IgD-negative memory B cell (primary cell): Measurements from ENCODE around the gene TAP2. TPM values are rescaled to one million over a fixed set of nuclear protein-coding genes. Genes with fewer than 3 reads are reported as not detected.

Experiments
- H3K27ac Mint-ChIP-seq, 3 donors: one replicate each; pipeline ENCODE4 v1.8.0; 2020 to 2022; ENCODE audit warnings: mild to moderate bottlenecking in 3 of 3, mixed read lengths in 3 of 3, moderate library complexity in 1 of 3
- H3K27me3 Mint-ChIP-seq: one replicate; pipeline ENCODE4 v1.8.0; 2021; ENCODE audit warnings: mixed read lengths
- H3K36me3 Mint-ChIP-seq: one replicate; pipeline ENCODE4 v1.8.0; 2020; ENCODE audit warnings: mild to moderate bottlenecking, mixed read lengths
- H3K4me1 Mint-ChIP-seq, 3 donors: one replicate each; pipeline ENCODE4 v1.8.0; 2020 to 2022; ENCODE audit warnings: mixed read lengths in 3 of 3, mild to moderate bottlenecking in 1 of 3
- H3K4me3 Mint-ChIP-seq, 4 donors: one replicate each; pipeline ENCODE4 v1.8.0; 2020 to 2022; ENCODE audit warnings: mild to moderate bottlenecking in 4 of 4, mixed read lengths in 4 of 4, moderate library complexity in 3 of 4
- H3K9me3 Mint-ChIP-seq, 3 donors: one replicate each; pipeline ENCODE4 v1.8.0; 2020 to 2021; ENCODE audit warnings: mixed read lengths in 3 of 3, mild to moderate bottlenecking in 1 of 3
- polyA plus RNA-seq: library from polyadenylated mRNA; unstranded; fragments of 300-500 nt; fragmentation: Illumina TruSeq; gene quantifications from one replicate; pipeline ENCODE4 v1.2.3, GENCODE V29; 2021

TAP2 gene
- polyA plus RNA-seq, 1 donor from 2014 or later, result 26.8 TPM

- Mint-ChIP-seq H3K36me3 (peaks cover 33% of the 10 kb centered on the region), H3K27ac (peak overlapping the region; percentile 80 to 98 (median 90)), H3K4me3 (peak overlapping the region; percentile 58 to 100 (median 78)), H3K9me3 (peaks cover 0 to 2% (median 0%) of the 10 kb centered on the region in 3 donors), H3K4me1 (peaks cover 59 to 62% (median 61%) of the 10 kb centered on the region in 3 donors), H3K27me3 (no peaks in the 10 kb centered on the region)
Measured at GRCh38 chr6:32847795-32848194, 9.3 kb upstream of the TAP2 start.

DNA sequence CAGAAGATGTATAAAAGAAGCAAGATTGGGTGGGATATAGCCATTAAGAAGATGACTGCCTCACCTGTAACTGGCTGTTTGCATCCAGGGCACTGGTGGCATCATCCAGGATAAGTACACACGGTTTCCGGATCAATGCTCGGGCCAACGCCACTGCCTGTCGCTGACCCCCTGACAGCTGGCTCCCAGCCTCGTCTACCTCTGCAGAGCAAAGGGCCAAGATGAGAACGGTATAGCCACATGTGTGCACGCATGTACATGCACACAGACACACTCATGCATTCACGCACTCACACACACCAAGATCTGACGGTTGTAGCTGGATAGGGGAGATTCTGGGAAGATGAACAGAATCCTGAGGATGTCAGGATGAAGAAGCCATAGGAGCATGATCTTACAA lies 8.5 kb upstream of the TAP2 start:
- peaks cover 58 to 68% (median 60%) of the 10 kb centered on the region in 3 donors for H3K4me1 Mint-ChIP-seq
- H3K36me3 Mint-ChIP-seq, result peaks cover 35% of the 10 kb centered on the region
- peaks cover 0 to 2% (median 0%) of the 10 kb centered on the region in 3 donors for H3K9me3 Mint-ChIP-seq
- H3K4me3 Mint-ChIP-seq, result peak overlapping the region; percentile 62 to 100 (median 97)
- H3K27me3 Mint-ChIP-seq, result no peaks in the 10 kb centered on the region
- peak overlapping the region in 2 of 3 donors; percentile 98 to 100 for H3K27ac Mint-ChIP-seq

- Mint-ChIP-seq H3K4me3 (peak overlapping the region; percentile 95 to 100 (median 97)), H3K4me1 (peaks cover 55 to 69% (median 57%) of the 10 kb centered on the region in 3 donors), H3K27ac (peak overlapping the region; percentile 98 to 100 (median 100)), H3K9me3 (peaks cover 0 to 2% (median 0%) of the 10 kb centered on the region in 3 donors), H3K27me3 (no peaks in the 10 kb centered on the region), H3K36me3 (peaks cover 31% of the 10 kb centered on the region)
Measured at GRCh38 chr6:32845384-32845884, 6.9 kb upstream of the TAP2 start.

- peaks cover 57 to 70% (median 59%) of the 10 kb centered on the region in 3 donors for H3K4me1 Mint-ChIP-seq
- peak overlapping the region; percentile 98 to 100 (median 100) for H3K27ac Mint-ChIP-seq
- peak overlapping the region; percentile 95 to 100 (median 97) for H3K4me3 Mint-ChIP-seq
- H3K36me3 Mint-ChIP-seq, result peaks cover 31% of the 10 kb centered on the region
- peaks cover 0 to 2% (median 0%) of the 10 kb centered on the region in 3 donors for H3K9me3 Mint-ChIP-seq
- H3K27me3 Mint-ChIP-seq, result no peaks in the 10 kb centered on the region
Measured at GRCh38 chr6:32844839-32845383, 6.4 kb upstream of the TAP2 start.

DNA sequence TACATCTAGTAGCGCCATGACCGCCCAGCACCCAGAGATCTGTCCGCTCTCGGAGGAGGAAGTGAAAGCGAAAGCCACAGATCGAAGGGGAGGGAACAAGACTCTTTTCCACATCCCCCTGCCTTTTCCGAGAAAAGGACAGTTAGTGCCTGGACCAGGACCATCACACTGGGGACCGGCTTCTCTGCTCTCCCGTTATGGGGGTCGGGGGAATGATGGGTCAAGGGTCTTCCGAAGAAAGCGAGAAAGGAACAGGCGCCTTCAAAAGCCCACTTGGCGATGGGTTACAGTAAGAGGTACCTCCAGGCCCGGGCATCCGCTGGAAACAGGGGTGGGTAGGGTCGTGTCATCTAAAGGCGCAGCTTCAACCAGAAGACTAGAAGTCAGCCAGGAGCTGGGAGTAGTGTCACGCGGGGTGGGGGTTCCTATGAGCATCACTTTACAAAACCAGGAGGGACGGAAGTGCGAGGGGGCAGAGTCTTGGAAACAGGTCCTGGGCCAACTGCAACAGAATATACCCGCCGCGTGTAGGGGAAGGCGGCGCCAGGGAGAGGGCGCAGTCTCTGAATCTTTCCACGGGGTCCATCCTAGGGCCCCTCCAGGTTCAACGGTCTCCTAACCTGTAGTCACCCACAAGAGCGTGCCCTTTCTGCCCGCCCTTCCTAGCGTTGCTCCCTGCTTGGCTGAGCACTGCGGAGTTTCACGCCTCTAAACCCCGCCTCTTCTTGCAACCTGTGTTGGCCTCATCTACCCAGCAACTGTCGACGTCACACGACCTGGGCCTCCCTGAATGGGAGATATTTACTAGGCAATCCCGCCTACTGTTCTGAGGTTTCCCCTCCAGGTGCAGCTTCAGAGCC lies 5.7 kb upstream of the TAP2 start, which contains the start of gene PSMB8:
Gene PSMB8 (minus strand): TSS at position 69 of the 860 bp plus-strand sequence. CDS start 51 bp downstream, at position 18.
- H3K36me3 Mint-ChIP-seq, result peaks cover 30% of the 10 kb centered on the region
- H3K27ac Mint-ChIP-seq, result peak within 1 kb of the TSS; percentile 98 to 100 (median 100)
- peaks cover 0 to 2% (median 0%) of the 10 kb centered on the region in 3 donors for H3K9me3 Mint-ChIP-seq

GRCh38 chr6:32843331-32843978 lies 4.9 kb upstream of the TAP2 start:
- Mint-ChIP-seq H3K27ac (peak overlapping the region; percentile 98 to 100 (median 100)), H3K27me3 (no peaks in the 10 kb centered on the region), H3K9me3 (peaks cover 0 to under 1% (median 0%) of the 10 kb centered on the region in 3 donors), H3K4me1 (peaks cover 55 to 68% (median 57%) of the 10 kb centered on the region in 3 donors), H3K4me3 (peak overlapping the region; percentile 95 to 100 (median 97)), H3K36me3 (peaks cover 26% of the 10 kb centered on the region)

More for the DNA sequence above, 5.7 kb upstream of the TAP2 start, which contains the start of gene PSMB8:
- peaks cover 58 to 72% (median 60%) of the 10 kb centered on the region in 3 donors for H3K4me1 Mint-ChIP-seq
- H3K4me3 Mint-ChIP-seq, result peak within 1 kb of the TSS; percentile 95 to 100 (median 97)
- H3K27me3 Mint-ChIP-seq, result no peaks in the 10 kb centered on the region

- H3K27ac Mint-ChIP-seq, result peak overlapping the region; percentile 94 to 100 (median 98)
- peaks cover 20% of the 10 kb centered on the region for H3K36me3 Mint-ChIP-seq
- peak overlapping the region; percentile 95 to 100 (median 97) for H3K4me3 Mint-ChIP-seq
- no peaks in the 10 kb centered on the region for H3K9me3 Mint-ChIP-seq
- peaks cover 50 to 61% (median 51%) of the 10 kb centered on the region in 3 donors for H3K4me1 Mint-ChIP-seq
- H3K27me3 Mint-ChIP-seq, result no peaks in the 10 kb centered on the region
Measured at GRCh38 chr6:32842690-32843089, 4.2 kb upstream of the TAP2 start.

DNA sequence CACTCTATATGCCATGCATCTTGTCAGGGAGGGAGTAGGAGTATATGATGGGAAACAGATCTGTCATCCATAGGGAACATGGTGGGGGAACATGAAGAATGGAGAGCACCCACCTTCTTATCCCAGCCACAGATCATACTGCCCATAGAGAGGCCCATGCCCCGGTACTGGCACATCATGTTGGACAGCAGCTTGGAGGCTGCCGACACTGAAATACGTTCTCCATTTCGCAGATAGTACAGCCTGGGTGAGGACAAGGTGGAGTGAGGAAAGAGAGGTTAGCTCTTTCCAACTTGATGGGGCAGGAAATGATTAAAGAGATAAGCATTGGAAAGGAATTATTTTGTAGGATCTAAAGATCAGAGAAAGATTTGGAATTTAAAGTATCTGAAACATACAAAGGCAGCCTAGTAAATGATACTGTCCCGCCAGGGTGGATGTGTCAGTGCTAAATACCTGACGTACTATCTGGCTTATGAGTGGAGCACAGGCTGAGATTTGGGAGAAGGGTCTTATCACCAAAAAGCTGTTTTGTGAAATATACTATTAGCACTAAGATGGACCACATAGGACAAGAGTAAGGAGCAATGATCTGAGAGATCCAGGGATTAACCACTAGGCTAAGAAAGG lies 3.6 kb upstream of the TAP2 start:
- Mint-ChIP-seq H3K4me1 (peaks cover 48 to 60% (median 54%) of the 10 kb centered on the region in 3 donors), H3K27me3 (no peaks in the 10 kb centered on the region), H3K27ac (peak overlapping the region; percentile 45 to 98 (median 94)), H3K36me3 (peaks cover 20% of the 10 kb centered on the region), H3K9me3 (no peaks in the 10 kb centered on the region), H3K4me3 (peak overlapping the region; percentile 95 to 100 (median 97))

GRCh38 chr6:32840604-32841246 lies 2.2 kb upstream of the TAP2 start:
- peaks cover 21% of the 10 kb centered on the region for H3K36me3 Mint-ChIP-seq
- H3K27me3 Mint-ChIP-seq, result no peaks in the 10 kb centered on the region
- no peaks in the 10 kb centered on the region for H3K9me3 Mint-ChIP-seq
- peak overlapping the region; percentile 48 to 95 (median 82) for H3K4me3 Mint-ChIP-seq
- H3K27ac Mint-ChIP-seq, result peak overlapping the region; percentile 95 to 98 (median 96)
- peaks cover 51 to 61% (median 59%) of the 10 kb centered on the region in 3 donors for H3K4me1 Mint-ChIP-seq

- Mint-ChIP-seq H3K36me3 (peaks cover 15% of the 10 kb centered on the region), H3K4me3 (peak overlapping the region in 2 of 4 donors; percentile 22 to 95), H3K27me3 (no peaks in the 10 kb centered on the region), H3K4me1 (peaks cover 46 to 63% (median 57%) of the 10 kb centered on the region in 3 donors), H3K9me3 (no peaks in the 10 kb centered on the region), H3K27ac (peak overlapping the region; percentile 95 to 98 (median 97))
Measured at GRCh38 chr6:32839356-32839755, 817 bp upstream of the TAP2 start.

- H3K36me3 Mint-ChIP-seq, result peaks cover 10% of the 10 kb centered on the region
- peak overlapping the region; percentile 95 to 98 (median 97) for H3K27ac Mint-ChIP-seq
- H3K9me3 Mint-ChIP-seq, result no peaks in the 10 kb centered on the region
- H3K4me3 Mint-ChIP-seq, result peak overlapping the region; percentile 91 to 98 (median 95)
- H3K27me3 Mint-ChIP-seq, result no peaks in the 10 kb centered on the region
- H3K4me1 Mint-ChIP-seq, result peaks cover 49 to 62% (median 62%) of the 10 kb centered on the region in 3 donors
Measured at GRCh38 chr6:32837651-32838113, 857 bp downstream of the TAP2 start.

GRCh38 chr6:32836873-32837272 lies 1.7 kb downstream of the TAP2 start:
- Mint-ChIP-seq H3K36me3 (peaks cover 8% of the 10 kb centered on the region), H3K9me3 (no peaks in the 10 kb centered on the region), H3K4me3 (peak overlapping the region; percentile 91 to 98 (median 95)), H3K27ac (peak overlapping the region in 2 of 3 donors; percentile 84 to 98), H3K27me3 (no peaks in the 10 kb centered on the region), H3K4me1 (peaks cover 43 to 56% (median 55%) of the 10 kb centered on the region in 3 donors)

DNA sequence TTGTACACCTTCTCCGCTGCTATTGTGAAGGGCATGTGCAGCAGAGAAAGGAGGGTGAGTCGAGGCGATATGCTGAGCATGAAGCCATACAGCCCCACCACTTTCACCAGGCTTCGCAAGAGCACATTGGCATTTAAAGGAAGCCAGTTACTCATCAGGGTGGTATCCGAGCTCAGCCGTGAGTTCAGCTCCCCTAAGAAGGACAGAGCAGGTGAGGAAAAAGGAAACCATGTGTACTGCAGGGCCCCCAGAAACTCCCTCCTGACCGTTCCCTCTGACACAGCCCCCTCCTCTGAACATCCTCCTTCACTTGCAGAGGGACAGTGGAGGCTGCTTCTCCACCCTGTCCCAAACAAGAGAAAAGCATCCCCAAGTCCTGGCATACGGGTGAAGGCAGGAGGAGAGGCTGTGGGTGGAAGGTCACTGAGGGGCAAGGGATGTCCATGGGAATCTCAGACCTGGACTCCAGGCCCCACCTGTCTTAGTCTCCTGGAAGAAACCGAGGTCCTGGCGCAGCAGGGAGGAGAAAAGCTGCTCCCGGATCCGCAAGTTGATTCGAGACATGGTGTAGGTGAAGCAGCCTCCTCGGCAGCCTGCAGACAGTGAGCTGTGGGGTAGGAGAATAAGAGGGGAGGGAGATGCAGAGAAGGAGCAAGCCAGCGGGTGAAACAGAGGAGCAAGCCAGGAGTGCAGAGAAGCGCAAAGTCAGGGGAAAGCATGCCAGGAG lies 3.2 kb downstream of the TAP2 start:
- Mint-ChIP-seq H3K27ac (peak overlapping the region in 2 of 3 donors; percentile 1 to 15), H3K4me3 (peak overlapping the region in 2 of 4 donors; percentile 74 to 95), H3K4me1 (peaks cover 35 to 45% (median 43%) of the 10 kb centered on the region in 3 donors), H3K27me3 (no peaks in the 10 kb centered on the region), H3K36me3 (peaks cover 6% of the 10 kb centered on the region), H3K9me3 (no peaks in the 10 kb centered on the region)
